ENCODE results near the gene PTGDR.
A peak's percentile ranks its signal among the peaks of the same experiment; 100 is the strongest.

Gene PTGDR

DNA sequence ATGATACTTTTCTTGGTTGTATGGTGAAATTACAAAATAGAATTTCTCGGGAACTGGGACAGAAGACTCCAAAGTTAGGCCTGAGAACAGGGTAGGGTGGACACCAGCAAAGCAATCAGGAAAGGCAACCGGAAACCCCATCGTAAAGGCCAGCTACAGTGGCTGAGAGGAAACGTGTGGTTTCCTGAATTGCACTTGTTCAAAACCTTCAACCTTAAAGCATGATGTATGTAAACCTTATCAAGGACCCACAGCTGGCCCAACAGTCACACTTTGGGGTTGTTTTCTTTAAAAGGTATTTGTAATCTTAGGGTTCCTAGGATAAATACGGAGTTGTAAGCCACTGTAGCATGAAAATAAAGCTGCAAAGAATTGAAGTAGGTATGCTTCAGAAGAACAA lies 2.2 kb upstream of the PTGDR start:
- FAIRE-seq, result no peak

DNA sequence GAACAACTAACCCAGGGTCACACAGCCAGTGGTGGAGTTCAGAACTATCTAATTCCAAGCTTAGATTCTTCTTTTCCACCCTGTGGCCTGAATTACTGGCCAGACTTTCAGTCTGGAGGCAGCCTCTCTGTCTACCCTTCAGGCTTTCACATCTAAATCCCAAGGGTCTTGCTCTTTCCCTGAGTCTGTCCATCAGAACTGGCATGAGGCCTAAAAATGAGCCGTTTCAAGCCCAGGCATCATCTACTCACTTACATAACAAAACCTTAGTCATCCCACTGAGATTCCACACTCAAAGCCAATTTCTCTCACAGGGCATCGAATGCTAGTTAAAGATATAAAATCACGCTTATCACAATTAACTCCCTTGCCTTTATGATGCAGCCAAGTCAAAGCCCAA lies 1.3 kb upstream of the PTGDR start:
- FAIRE-seq, result no peak

DNA sequence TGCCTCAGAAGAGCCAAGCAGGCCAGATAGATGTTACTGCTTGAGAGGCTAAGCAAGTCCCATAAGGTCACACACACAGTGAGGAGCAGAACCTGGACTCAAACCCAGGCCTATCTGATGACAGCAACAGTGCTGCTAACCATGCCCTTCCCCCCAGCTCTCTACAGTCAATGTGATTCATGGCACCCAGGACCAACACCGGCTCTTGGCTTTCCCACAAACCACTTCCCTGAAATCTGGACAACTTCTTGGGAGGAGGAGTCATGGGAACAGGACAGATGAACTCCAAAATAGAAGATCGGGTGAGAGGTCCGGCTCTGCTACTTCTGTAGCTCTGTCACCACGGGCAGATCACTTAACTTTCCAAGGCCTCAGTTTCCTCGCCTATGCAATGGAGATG lies 716 bp upstream of the PTGDR start:
- no peak for FAIRE-seq

- FAIRE-seq, result no peak
These were observed 972 bp downstream of the PTGDR start for GRCh38 chr14:52268279-52269061.

- no peak for FAIRE-seq
These were observed 1.6 kb downstream of the PTGDR start for GRCh38 chr14:52269100-52269499.

DNA sequence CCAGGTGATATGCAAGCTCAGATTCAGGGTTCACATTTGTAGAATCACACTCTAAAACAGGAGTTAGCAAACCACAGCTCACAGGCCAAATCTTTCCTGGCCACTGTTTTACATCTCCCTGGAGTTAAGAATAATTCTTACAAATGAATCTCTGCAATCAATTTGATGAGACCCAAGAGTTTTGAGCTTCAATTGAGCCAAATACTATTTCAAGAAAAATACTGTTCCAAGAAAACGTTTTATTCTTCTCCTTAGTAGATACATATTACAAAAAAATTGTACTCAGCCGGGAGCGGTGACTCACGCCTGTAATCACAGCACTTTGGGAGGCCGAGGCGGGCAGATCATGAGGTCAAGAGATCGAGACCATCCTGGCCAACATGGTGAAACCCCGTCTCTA lies 2.5 kb downstream of the PTGDR start:
- no peak for FAIRE-seq

DNA sequence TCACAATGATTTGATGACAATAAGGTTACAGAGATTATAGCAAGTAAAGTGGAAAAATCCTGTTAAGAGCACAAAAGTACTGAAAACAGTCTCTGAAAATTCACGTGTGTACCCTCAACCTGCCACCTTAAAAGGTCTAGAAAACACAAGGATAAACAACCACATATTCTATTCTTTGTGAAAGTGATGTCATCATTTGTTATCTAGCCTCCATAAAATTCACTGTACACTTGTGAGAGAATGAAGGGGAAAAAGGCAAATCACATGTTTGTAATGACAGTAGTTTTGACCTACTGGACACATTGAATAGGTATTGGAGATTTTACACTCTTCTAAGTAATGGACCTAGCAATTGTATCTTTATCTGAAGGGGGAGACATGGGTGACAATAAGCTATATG lies 4.0 kb downstream of the PTGDR start:
- FAIRE-seq, result no peak

DNA sequence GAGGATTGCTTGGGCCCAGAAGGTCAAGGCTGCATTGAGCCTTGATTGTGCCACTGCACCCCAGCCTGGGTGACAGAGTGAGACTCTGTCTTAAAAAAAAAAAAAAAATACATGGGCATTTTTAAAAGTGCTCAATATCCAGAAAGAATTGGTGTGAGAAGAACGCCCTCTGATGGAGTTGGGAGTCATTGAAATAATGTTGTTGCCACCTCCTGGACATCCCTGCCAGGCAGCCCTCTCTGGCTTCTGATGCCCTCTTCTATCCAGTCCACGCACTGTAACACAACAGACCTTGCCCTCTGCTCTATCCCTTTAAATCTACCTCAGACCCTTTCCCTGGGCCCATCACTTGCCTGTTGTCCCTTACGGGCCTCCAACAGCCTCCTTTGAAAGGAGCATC lies 4.9 kb downstream of the PTGDR start:
- no peak for FAIRE-seq

- FAIRE-seq, result no peak
These were observed 7.9 kb downstream of the PTGDR start for GRCh38 chr14:52275372-52275771.

- FAIRE-seq, result no peak
These were observed 10.1 kb downstream of the PTGDR start for GRCh38 chr14:52277552-52277951.

DNA sequence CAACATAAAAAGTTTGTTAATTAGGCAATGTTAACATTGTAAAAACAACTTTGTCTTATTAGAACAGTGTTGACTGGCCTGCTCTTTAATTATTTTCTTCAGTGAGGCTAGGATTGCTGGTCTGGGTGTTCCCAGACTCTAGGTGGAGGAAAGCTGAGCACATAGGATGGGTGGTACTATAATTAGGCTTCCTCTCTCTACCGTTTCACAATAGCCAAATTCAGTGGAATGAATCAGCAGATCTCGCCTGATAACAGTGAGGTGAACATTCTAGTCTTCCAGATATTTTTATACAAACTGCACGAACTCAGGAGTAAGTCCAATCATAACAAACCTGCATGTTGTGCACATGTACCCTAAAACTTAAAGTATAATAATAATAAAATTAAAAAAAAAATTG lies 11.9 kb downstream of the PTGDR start:
- FAIRE-seq, result no peak

DNA sequence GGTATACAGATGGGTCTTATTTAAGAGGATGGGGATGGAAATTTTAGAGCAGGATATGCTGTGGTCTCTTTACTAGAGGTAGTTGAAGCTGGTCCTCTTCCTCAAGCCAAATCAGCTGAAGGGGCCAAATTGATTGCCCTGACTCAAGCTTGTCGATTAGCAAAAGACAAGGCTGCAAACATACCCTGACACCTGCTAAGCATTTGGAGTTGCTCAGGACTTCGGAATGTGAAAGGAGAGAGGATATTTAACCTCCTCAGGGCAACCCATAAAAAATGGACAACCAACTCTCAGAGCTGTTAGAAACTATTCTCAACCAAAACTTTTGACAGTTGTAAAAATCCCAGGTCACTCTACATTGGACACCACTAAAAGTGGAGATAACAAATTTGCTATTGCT lies 15.6 kb downstream of the PTGDR start:
- FAIRE-seq, result no peak

DNA sequence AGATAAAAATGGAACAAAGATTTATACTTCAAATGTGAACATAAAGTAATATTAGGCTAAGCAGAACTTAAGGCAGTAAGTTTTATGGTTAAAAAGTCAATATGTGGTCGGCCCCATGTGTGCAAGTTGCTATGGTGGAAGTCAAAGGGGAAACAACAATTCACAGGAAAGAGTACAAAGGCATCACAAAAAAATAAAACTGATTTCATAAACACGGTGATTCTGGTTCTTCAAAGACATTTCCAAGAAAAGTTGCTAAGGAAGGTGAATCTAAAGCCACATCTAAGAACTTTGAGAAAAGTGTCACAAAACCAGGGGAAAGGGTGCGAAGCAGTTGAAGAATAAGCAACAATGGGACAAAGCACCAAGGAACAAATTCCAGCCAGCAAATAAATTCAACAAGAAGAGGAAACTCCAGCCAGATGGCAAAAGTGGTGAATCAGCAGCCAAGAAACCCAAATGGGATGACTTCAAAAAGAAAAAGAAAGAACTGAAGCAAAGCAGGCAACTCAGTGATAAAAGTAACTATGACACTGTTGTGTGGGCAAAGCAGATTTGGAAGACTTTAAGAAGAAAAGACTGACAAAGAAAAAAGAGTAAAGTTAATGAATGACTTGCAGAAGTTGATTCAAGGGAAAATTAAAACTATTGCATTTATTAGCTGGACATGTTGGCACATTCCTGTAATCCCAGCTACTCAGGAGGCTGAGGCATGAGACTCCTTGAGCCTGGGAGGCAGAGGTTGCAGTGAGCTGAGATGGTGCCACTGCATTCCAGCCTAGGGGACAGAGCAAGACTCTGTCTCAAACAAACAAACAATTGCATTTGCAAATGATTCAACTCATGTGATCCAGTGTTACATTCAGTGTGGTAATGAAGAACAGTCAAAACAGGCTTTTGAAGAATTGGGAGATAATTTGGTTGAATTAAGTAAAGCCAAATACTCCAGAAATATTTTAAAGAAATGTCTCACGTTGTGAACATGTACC lies 19.5 kb downstream of the PTGDR start:
- FAIRE-seq, result no peak

DNA sequence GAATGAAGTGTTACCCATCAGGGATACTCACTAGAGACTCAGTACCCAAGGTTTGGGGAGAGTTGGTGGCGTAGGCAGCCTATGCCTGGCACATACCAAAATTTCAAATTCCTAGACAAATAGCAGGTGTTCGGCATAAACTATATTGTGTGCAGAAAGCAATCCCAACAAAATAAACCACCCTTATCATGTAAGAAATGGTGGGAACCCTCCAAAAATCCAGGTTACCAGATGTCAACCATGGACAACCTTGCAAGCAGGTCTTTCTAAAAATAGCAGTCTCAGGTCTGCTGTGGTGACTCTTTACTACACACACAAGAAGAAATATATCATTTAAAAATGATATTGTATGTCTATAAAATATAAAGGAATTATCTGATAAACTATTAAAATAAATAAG lies 28.9 kb downstream of the PTGDR start:
- no peak for FAIRE-seq

GRCh38 chr14:52298795-52299194 lies 31.3 kb downstream of the PTGDR start:
- FAIRE-seq, result no peak

- peak; percentile 93 for FAIRE-seq
These were observed 32.3 kb downstream of the PTGDR start for GRCh38 chr14:52299692-52300278.

- no peak for FAIRE-seq
These were observed 35.7 kb downstream of the PTGDR start for GRCh38 chr14:52303236-52303635.

GRCh38 chr14:52304248-52304904 lies 36.9 kb downstream of the PTGDR start:
- no peak for FAIRE-seq

DNA sequence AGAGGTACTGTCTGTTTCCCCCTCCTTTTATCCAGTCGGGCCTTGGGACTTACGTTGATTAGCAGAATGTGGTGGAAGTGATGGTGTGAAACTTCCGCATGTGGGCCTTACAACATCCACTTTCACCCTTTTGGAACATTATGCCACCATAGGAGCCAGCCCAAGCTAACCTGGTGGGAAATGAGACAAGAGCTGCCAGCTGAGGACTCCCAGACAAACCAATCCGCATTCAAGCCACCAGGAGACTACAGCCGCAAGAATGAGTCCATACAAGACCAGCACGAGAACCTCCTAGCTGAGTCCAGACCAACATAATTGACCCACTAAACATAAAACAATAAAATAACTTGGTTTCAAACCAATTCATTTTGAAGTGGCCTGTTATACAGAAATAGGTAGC lies 37.5 kb downstream of the PTGDR start:
- FAIRE-seq, result no peak

GRCh38 chr14:52307376-52307775 lies 39.9 kb downstream of the PTGDR start:
- no peak for FAIRE-seq

DNA sequence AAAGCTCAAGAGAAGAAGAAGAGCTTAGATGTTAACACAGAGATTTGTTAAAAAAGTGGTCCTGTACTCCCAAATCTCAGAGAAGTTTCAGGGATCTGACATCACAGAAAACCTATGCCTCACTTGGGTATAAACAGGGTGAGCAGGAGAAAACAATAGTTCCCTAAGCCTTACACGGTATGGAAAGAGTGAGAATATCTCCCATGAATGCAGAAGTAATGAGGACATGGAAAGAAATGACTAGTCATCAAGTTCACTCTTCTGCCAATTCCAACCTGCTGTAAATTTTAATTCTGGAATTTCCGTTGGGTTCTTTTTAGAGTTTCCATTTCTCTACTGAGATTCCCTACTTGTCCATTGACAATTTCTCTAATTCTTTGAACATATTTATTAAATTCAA lies 40.4 kb downstream of the PTGDR start:
- no peak for FAIRE-seq

GRCh38 chr14:52310541-52310940 lies 43.0 kb downstream of the PTGDR start:
- FAIRE-seq, result no peak

- no peak for FAIRE-seq
These were observed 45.4 kb downstream of the PTGDR start for GRCh38 chr14:52312931-52313355.

All from colon (tissue), 2 donors.